Measurements from ENCODE around the gene TAT. TPM values are rescaled to one million over a fixed set of nuclear protein-coding genes. Genes with fewer than 3 reads are reported as not detected.
"Not testable (repeated sequence)": the region's sequence is repeated elsewhere in the genome, so short reads cannot be mapped to it uniquely, and the experiment has no call there.

TAT gene
- polyA plus RNA-seq, 2 donors: not detected

GRCh38 chr16:71567931-71568330 is 9.0 kb downstream of the TAT start:
- WGBS, 2 donors: 92 to 93% methylated on average over 8 of the region's 8 CpGs
- Histone ChIP-seq H3K36me3 (ENCODE audit: control insufficient read depth in 2 of 2, insufficient read depth in 2 of 2, low read length in 1 of 2) (no peaks in the 10 kb centered on the region), H3K4me3 (ENCODE audit: low read depth in 1 of 2, low read length in 2 of 2) (no peak overlapping the region), H3K27ac (ENCODE audit: low read depth in 2 of 2, low read length in 1 of 2) (no peak overlapping the region), H3K27me3 (ENCODE audit: control insufficient read depth in 1 of 2, insufficient read depth in 2 of 2, low read length in 2 of 2) (no peaks in the 10 kb centered on the region), H3K4me1 (ENCODE audit: control insufficient read depth in 2 of 2, insufficient read depth in 2 of 2, low read length in 1 of 2) (peaks cover 0 to 3% of the 10 kb centered on the region in 2 donors), H3K9me3 (ENCODE audit: control insufficient read depth in 2 of 2, insufficient read depth in 1 of 2, low read depth in 1 of 2, low read length in 1 of 2) (no peaks in the 10 kb centered on the region)

GRCh38 chr16:71565812-71566700 is 10.8 kb downstream of the TAT start:
- no peaks in the 10 kb centered on the region for H3K9me3 ChIP-seq (ENCODE audit: control insufficient read depth in 2 of 2, insufficient read depth in 1 of 2, low read depth in 1 of 2, low read length in 1 of 2)
- H3K27me3 ChIP-seq (ENCODE audit: control insufficient read depth in 1 of 2, insufficient read depth in 2 of 2, low read length in 2 of 2): no peaks in the 10 kb centered on the region
- 48 to 52% methylated on average over 9 of the region's 9 CpGs for WGBS, 2 donors
- H3K4me1 ChIP-seq (ENCODE audit: control insufficient read depth in 2 of 2, insufficient read depth in 2 of 2, low read length in 1 of 2): peaks cover 0 to 3% of the 10 kb centered on the region in 2 donors
- H3K27ac ChIP-seq (ENCODE audit: low read depth in 2 of 2, low read length in 1 of 2): no peak overlapping the region
- no peak overlapping the region for H3K4me3 ChIP-seq (ENCODE audit: low read depth in 1 of 2, low read length in 2 of 2)
- H3K36me3 ChIP-seq (ENCODE audit: control insufficient read depth in 2 of 2, insufficient read depth in 2 of 2, low read length in 1 of 2): no peaks in the 10 kb centered on the region

GRCh38 chr16:71564335-71564967 is 12.4 kb downstream of the TAT start:
- Histone ChIP-seq H3K27ac (ENCODE audit: low read depth in 2 of 2, low read length in 1 of 2) (peak overlapping the region in 1 of 2 donors; percentile 79), H3K36me3 (ENCODE audit: control insufficient read depth in 2 of 2, insufficient read depth in 2 of 2, low read length in 1 of 2) (no peaks in the 10 kb centered on the region), H3K4me3 (ENCODE audit: low read depth in 1 of 2, low read length in 2 of 2) (peak overlapping the region; percentile 53 to 66), H3K4me1 (ENCODE audit: control insufficient read depth in 2 of 2, insufficient read depth in 2 of 2, low read length in 1 of 2) (peaks cover 0 to 3% of the 10 kb centered on the region in 2 donors), H3K9me3 (ENCODE audit: control insufficient read depth in 2 of 2, insufficient read depth in 1 of 2, low read depth in 1 of 2, low read length in 1 of 2) (no peaks in the 10 kb centered on the region), H3K27me3 (ENCODE audit: control insufficient read depth in 1 of 2, insufficient read depth in 2 of 2, low read length in 2 of 2) (no peaks in the 10 kb centered on the region)
- 8 to 9% methylated on average over 19 of the region's 19 CpGs for WGBS, 2 donors

- no peaks in the 10 kb centered on the region for H3K27me3 ChIP-seq (ENCODE audit: control insufficient read depth in 1 of 2, insufficient read depth in 2 of 2, low read length in 2 of 2)
- H3K4me1 ChIP-seq (ENCODE audit: control insufficient read depth in 2 of 2, insufficient read depth in 2 of 2, low read length in 1 of 2): peaks cover 0 to 3% of the 10 kb centered on the region in 2 donors
- no peaks in the 10 kb centered on the region for H3K9me3 ChIP-seq (ENCODE audit: control insufficient read depth in 2 of 2, insufficient read depth in 1 of 2, low read depth in 1 of 2, low read length in 1 of 2)
- no peak overlapping the region for H3K4me3 ChIP-seq (ENCODE audit: low read depth in 1 of 2, low read length in 2 of 2)
- H3K36me3 ChIP-seq (ENCODE audit: control insufficient read depth in 2 of 2, insufficient read depth in 2 of 2, low read length in 1 of 2): no peaks in the 10 kb centered on the region
- no peak overlapping the region for H3K27ac ChIP-seq (ENCODE audit: low read depth in 2 of 2, low read length in 1 of 2)
- 96 to 100% methylated on average over 1 of the region's 1 CpG for WGBS, 2 donors
Measured at GRCh38 chr16:71562552-71562951, 14.3 kb downstream of the TAT start.

- not testable (repeated sequence) for H3K27ac ChIP-seq (ENCODE audit: low read depth in 2 of 2, low read length in 1 of 2); H3K36me3 ChIP-seq (ENCODE audit: control insufficient read depth in 2 of 2, insufficient read depth in 2 of 2, low read length in 1 of 2); H3K27me3 ChIP-seq (ENCODE audit: control insufficient read depth in 1 of 2, insufficient read depth in 2 of 2, low read length in 2 of 2); H3K4me1 ChIP-seq (ENCODE audit: control insufficient read depth in 2 of 2, insufficient read depth in 2 of 2, low read length in 1 of 2); H3K4me3 ChIP-seq (ENCODE audit: low read depth in 1 of 2, low read length in 2 of 2); H3K9me3 ChIP-seq (ENCODE audit: control insufficient read depth in 2 of 2, insufficient read depth in 1 of 2, low read depth in 1 of 2, low read length in 1 of 2)
- 82 to 83% methylated on average over 8 of the region's 8 CpGs for WGBS, 2 donors
Measured at GRCh38 chr16:71561886-71562285, 15.0 kb downstream of the TAT start.

GRCh38 chr16:71559855-71560254 is 17.0 kb downstream of the TAT start:
- Histone ChIP-seq H3K27me3 (ENCODE audit: control insufficient read depth in 1 of 2, insufficient read depth in 2 of 2, low read length in 2 of 2) (no peaks in the 10 kb centered on the region), H3K4me3 (ENCODE audit: low read depth in 1 of 2, low read length in 2 of 2) (no peak overlapping the region), H3K36me3 (ENCODE audit: control insufficient read depth in 2 of 2, insufficient read depth in 2 of 2, low read length in 1 of 2) (no peaks in the 10 kb centered on the region), H3K27ac (ENCODE audit: low read depth in 2 of 2, low read length in 1 of 2) (no peak overlapping the region), H3K9me3 (ENCODE audit: control insufficient read depth in 2 of 2, insufficient read depth in 1 of 2, low read depth in 1 of 2, low read length in 1 of 2) (no peaks in the 10 kb centered on the region), H3K4me1 (ENCODE audit: control insufficient read depth in 2 of 2, insufficient read depth in 2 of 2, low read length in 1 of 2) (peaks cover 0 to 3% of the 10 kb centered on the region in 2 donors)

- Histone ChIP-seq H3K27ac (ENCODE audit: low read depth in 2 of 2, low read length in 1 of 2) (no peak overlapping the region), H3K4me1 (ENCODE audit: control insufficient read depth in 2 of 2, insufficient read depth in 2 of 2, low read length in 1 of 2) (no peaks in the 10 kb centered on the region), H3K36me3 (ENCODE audit: control insufficient read depth in 2 of 2, insufficient read depth in 2 of 2, low read length in 1 of 2) (no peaks in the 10 kb centered on the region), H3K9me3 (ENCODE audit: control insufficient read depth in 2 of 2, insufficient read depth in 1 of 2, low read depth in 1 of 2, low read length in 1 of 2) (no peaks in the 10 kb centered on the region), H3K27me3 (ENCODE audit: control insufficient read depth in 1 of 2, insufficient read depth in 2 of 2, low read length in 2 of 2) (no peaks in the 10 kb centered on the region), H3K4me3 (ENCODE audit: low read depth in 1 of 2, low read length in 2 of 2) (no peak overlapping the region)
- WGBS, 2 donors: 69 to 72% methylated on average over 3 of the region's 3 CpGs
Measured at GRCh38 chr16:71557954-71558582, 18.8 kb downstream of the TAT start.

GRCh38 chr16:71557299-71557698 is 19.6 kb downstream of the TAT start:
- Histone ChIP-seq H3K27me3 (ENCODE audit: control insufficient read depth in 1 of 2, insufficient read depth in 2 of 2, low read length in 2 of 2) (no peaks in the 10 kb centered on the region), H3K4me3 (ENCODE audit: low read depth in 1 of 2, low read length in 2 of 2) (no peak overlapping the region), H3K9me3 (ENCODE audit: control insufficient read depth in 2 of 2, insufficient read depth in 1 of 2, low read depth in 1 of 2, low read length in 1 of 2) (no peaks in the 10 kb centered on the region), H3K4me1 (ENCODE audit: control insufficient read depth in 2 of 2, insufficient read depth in 2 of 2, low read length in 1 of 2) (no peaks in the 10 kb centered on the region), H3K27ac (ENCODE audit: low read depth in 2 of 2, low read length in 1 of 2) (no peak overlapping the region), H3K36me3 (ENCODE audit: control insufficient read depth in 2 of 2, insufficient read depth in 2 of 2, low read length in 1 of 2) (no peaks in the 10 kb centered on the region)
- 84 to 93% methylated on average over 3 of the region's 3 CpGs for WGBS, 2 donors

- H3K27ac ChIP-seq (ENCODE audit: low read depth in 2 of 2, low read length in 1 of 2): no peak overlapping the region
Measured at GRCh38 chr16:71555230-71555891, 21.5 kb downstream of the TAT start.

More at GRCh38 chr16:71555230-71555891, 21.5 kb downstream of the TAT start:
- no peaks in the 10 kb centered on the region for H3K27me3 ChIP-seq (ENCODE audit: control insufficient read depth in 1 of 2, insufficient read depth in 2 of 2, low read length in 2 of 2)
- H3K4me3 ChIP-seq (ENCODE audit: low read depth in 1 of 2, low read length in 2 of 2): no peak overlapping the region
- no peaks in the 10 kb centered on the region for H3K9me3 ChIP-seq (ENCODE audit: control insufficient read depth in 2 of 2, insufficient read depth in 1 of 2, low read depth in 1 of 2, low read length in 1 of 2)
- WGBS, 2 donors: 54 to 72% methylated on average over 1 of the region's 1 CpG
- H3K36me3 ChIP-seq (ENCODE audit: control insufficient read depth in 2 of 2, insufficient read depth in 2 of 2, low read length in 1 of 2): no peaks in the 10 kb centered on the region
- H3K4me1 ChIP-seq (ENCODE audit: control insufficient read depth in 2 of 2, insufficient read depth in 2 of 2, low read length in 1 of 2): no peaks in the 10 kb centered on the region

Data from esophagus (tissue), 2 donors.